K562 (cell line): Measurements from ENCODE around the gene ANKS1B. TPM values are rescaled to one million over a fixed set of nuclear protein-coding genes. Genes with fewer than 3 reads are reported as not detected.

Experiments
- ATAC-seq: fragments of 200-7000 bp; cut with Tn5 transposase; 3 replicates; pipeline ENCODE4 v1.9.1; 2020; ENCODE audit warnings: moderate library complexity
- BruUV-seq: library from RNA; stranded (reverse); fragments of 400-500 nt; replicated peaks from 2 replicates; lab custom pipeline; 2021; lab: Mats Ljungman, UMichigan
- CTCF ChIA-PET: fragments of 300-600 bp; formaldehyde crosslinking; extraction: SDS; loops from one replicate; lab custom pipeline; 2021; ENCODE audit warnings: low intra/inter-chr PET ratio; lab: Yijun Ruan, JAX
- POLR2A ChIA-PET: fragments of 300-600, 350-650 bp; sonication (Branson Sonifier 250); formaldehyde crosslinking; extraction: SDS; loops from one replicate; lab custom pipeline; 2021; ENCODE audit warnings: antibody characterized with exemption, inconsistent platforms; lab: Yijun Ruan, JAX
- DNase-seq, 4 experiments: peaks; one replicate each; pipeline versions ENCODE4 v3.0.0 to v3.0.0-alpha.2; 2011 to 2018; ENCODE audit warnings: low spot score in 3 of 4, mixed read lengths in 3 of 4; ENCODE audit errors: extremely low read depth in 1 of 4
- FAIRE-seq: peaks from 2 replicates; lab custom pipeline; 2011; peaks lifted over from hg19 to GRCh38; lab: Jason Lieb, UNC
- H2AFZ ChIP-seq: 2 replicates; pipeline ENCODE4 v1.6.0; 2011; ENCODE audit warnings: low read depth, low read length, control low read depth, inconsistent platforms
- H3K27ac ChIP-seq: fragments of 200-600 bp; 3 replicates; pipeline ENCODE4 v1.8.0; 2011; ENCODE audit warnings: low read depth, mild to moderate bottlenecking, control low read depth, inconsistent platforms, low read length, moderate library complexity, mixed read lengths; ENCODE audit errors: extremely low read depth
- H3K27me3 ChIP-seq, 2 experiments: fragments of 300-600 bp in 1 of 2; 2 replicates in 1 of 2; 3 replicates in 1 of 2; pipeline versions ENCODE4 v1.6.0 to v1.8.0; 2011; ENCODE audit warnings: inconsistent platforms in 2 of 2, low read length in 2 of 2, mild to moderate bottlenecking in 1 of 2, mixed read lengths in 1 of 2, moderate library complexity in 1 of 2; ENCODE audit not compliant: control insufficient read depth in 2 of 2, insufficient read depth in 2 of 2
- H3K36me3 ChIP-seq: fragments of 300-600 bp; 3 replicates; pipeline ENCODE4 v1.8.0; 2011; ENCODE audit warnings: mild to moderate bottlenecking, low read length, inconsistent platforms; ENCODE audit not compliant: control insufficient read depth, insufficient read depth
- H3K4me1 ChIP-seq, 2 experiments: fragments of 200-600 bp in 1 of 2; replicated peaks in 1 of 2; 2 replicates in 1 of 2; 3 replicates in 1 of 2; pipeline versions ENCODE4 v1.5.1 to v1.8.0; 2011; ENCODE audit warnings: inconsistent platforms in 2 of 2, low read length in 2 of 2, mild to moderate bottlenecking in 1 of 2, mixed read lengths in 1 of 2, moderate library complexity in 1 of 2; ENCODE audit not compliant: control insufficient read depth in 2 of 2, insufficient read depth in 2 of 2
- H3K4me2 ChIP-seq: 2 replicates; pipeline ENCODE4 v1.6.1; 2011; ENCODE audit warnings: low read length, control low read depth, inconsistent platforms, mixed read lengths; ENCODE audit not compliant: insufficient read depth
- H3K4me3 ChIP-seq: fragments of 200-600 bp; sonication (generic), shearing (Covaris generic); 2 replicates; pipeline ENCODE4 v1.5.1; 2016; ENCODE audit warnings: control low read depth, inconsistent platforms
- H3K79me2 ChIP-seq: fragments of 200-600 bp; 3 replicates; pipeline ENCODE4 v1.8.0; 2011; ENCODE audit warnings: low read length, inconsistent platforms; ENCODE audit not compliant: control insufficient read depth, insufficient read depth
- H3K9ac ChIP-seq, 2 experiments: 2 replicates each; pipeline versions ENCODE4 v1.6.0 to v1.6.1; 2011; ENCODE audit warnings: low read depth in 2 of 2, low read length in 2 of 2, control low read depth in 1 of 2, inconsistent platforms in 1 of 2, mild to moderate bottlenecking in 1 of 2, mixed read lengths in 1 of 2; ENCODE audit not compliant: insufficient read depth in 1 of 2
- H3K9me1 ChIP-seq: one replicate; pipeline ENCODE4 v1.6.0; 2011; ENCODE audit warnings: inconsistent platforms, mild to moderate bottlenecking, low read length, moderate library complexity; ENCODE audit not compliant: control insufficient read depth, insufficient read depth
- H3K9me3 ChIP-seq: replicated peaks from 2 replicates; pipeline ENCODE4 v1.5.1; 2011; ENCODE audit warnings: low read depth, low read length, inconsistent platforms; ENCODE audit not compliant: control insufficient read depth, insufficient read depth
- H4K20me1 ChIP-seq: replicated peaks from 2 replicates; pipeline ENCODE4 v1.6.1; 2011; ENCODE audit warnings: low read length, inconsistent platforms, mixed read lengths; ENCODE audit not compliant: control insufficient read depth, insufficient read depth
- FOXM1 ChIP-seq, 2 experiments: fragments of 450-650 bp in 1 of 2; sonication (generic) in 1 of 2; formaldehyde crosslinking in 1 of 2; IDR thresholded peaks; 2 replicates each; pipeline versions ENCODE4 v1.6.1 to v1.9.0; 2017 to 2022; ENCODE audit warnings: low read depth in 2 of 2, mild to moderate bottlenecking in 2 of 2, missing genetic modification reagents in 1 of 2, moderate library complexity in 1 of 2
- FOXP1 ChIP-seq: sonication (generic); formaldehyde crosslinking; IDR thresholded peaks from 2 replicates; pipeline ENCODE4 v1.8.0; 2022; ENCODE audit warnings: mild to moderate bottlenecking, missing genetic modification reagents
- MLX ChIP-seq, 2 experiments: fragments of 450-650 bp in 1 of 2; sonication (generic) in 1 of 2; formaldehyde crosslinking; conservative IDR thresholded peaks; 2 replicates each; pipeline versions ENCODE4 v1.4.0 to v1.8.1; 2020 to 2022; ENCODE audit warnings: mild to moderate bottlenecking in 1 of 2, missing genetic modification reagents in 1 of 2
- PPARD ChIP-seq: fragments of 250-450 bp; sonication (Bioruptor Pico); IDR thresholded peaks from 2 replicates; pipeline ENCODE4 v1.8.0; 2022; ENCODE audit warnings: inconsistent platforms, mild to moderate bottlenecking, moderate library complexity
- ZNF699 ChIP-seq: fragments of 250-450 bp; sonication (Bioruptor Pico); IDR thresholded peaks from 2 replicates; pipeline ENCODE4 v1.8.0; 2021; ENCODE audit warnings: mild to moderate bottlenecking, moderate library complexity; ENCODE audit not compliant: insufficient replicate concordance
- WGBS: fragments of 100-300 bp; shearing (Covaris generic); methylation state at CpG from one replicate; pipeline ENCODE4 v1.1.6; 2016; ENCODE audit warnings: low coverage, mixed read lengths; ENCODE audit not compliant: insufficient coverage; ENCODE audit errors: missing lambda C conversion rate; 5-methylcytosine and 5-hydroxymethylcytosine counted together
- in situ Hi-C: fragments of 300-500 bp; cut with MboI; formaldehyde crosslinking; loops from 4 replicates; pipeline ENCODE4 v1.15.0; 2018; ENCODE audit warnings: inconsistent platforms, mixed read lengths
- intact Hi-C: fragments of 100-400 bp; cut with micrococcal nuclease; formaldehyde crosslinking; loops from 2 replicates; pipeline ENCODE4 v1.14.2; 2022
- polyA plus RNA-seq, 8 experiments: library from polyadenylated mRNA; depleted of rRNA in 4 of 8; stranded (reverse) in 5 of 8; unstranded in 3 of 8; fragments of >200 nt; fragmentation: Nextera tagmentation in 2 of 8; fragmentation: Illumina TruSeq in 1 of 8; extraction: Ambion mirVana in 2 of 8; extraction: Trizol in 1 of 8; gene quantifications; 2 replicates each; pipeline versions ENCODE4 v1.2.1 to v1.2.3, GENCODE V29; 2011 to 2014; ENCODE audit warnings: inconsistent platforms in 1 of 8, missing spikeins in 1 of 8
- total RNA-seq, 7 experiments: library from RNA; depleted of rRNA in 6 of 7; stranded (reverse); fragments of >200 nt in 6 of 7; fragmentation: Illumina TruSeq in 2 of 7; extraction: Trizol in 2 of 7; gene quantifications; 2 replicates each; pipeline versions ENCODE4 v1.2.1 to v1.2.3, GENCODE V29; 2011 to 2021; ENCODE audit warnings: low replicate concordance in 1 of 7
- TF ChIP-seq, protein P1 (sequence below): sonication (generic); formaldehyde crosslinking; IDR thresholded peaks from 2 replicates; pipeline ENCODE4 v1.8.0; 2022; ENCODE audit warnings: mild to moderate bottlenecking, missing genetic modification reagents
- TF ChIP-seq, protein P2 (sequence below), 2 experiments: fragments of 450-650 bp; IDR thresholded peaks; 2 replicates each; pipeline ENCODE4 v1.6.1; 2018; ENCODE audit warnings: mild to moderate bottlenecking in 2 of 2, low read depth in 1 of 2; ENCODE audit not compliant: partially characterized antibody in 2 of 2
- TF ChIP-seq, protein P3 (sequence below): fragments of 450-650 bp; IDR thresholded peaks from 2 replicates; pipeline ENCODE4 v1.6.1; 2016; ENCODE audit warnings: missing biosample characterization, missing genetic modification characterization

ANKS1B gene
- total and polyA plus RNA-seq, 9 of the 15 experiments (the other 6 are each of a cell fraction or from before 2014, with no cell fraction given) = 0.04 to 0.47 (median 0.28) TPM; not detected in 4

- Histone ChIP-seq H4K20me1 (no peaks in the 10 kb centered on the region), H3K4me3 (no peak overlapping the region), H3K27me3 (no peaks in the 10 kb centered on the region), H3K9ac (no peak overlapping the region), H3K79me2 (no peaks in the 10 kb centered on the region), H3K36me3 (no peaks in the 10 kb centered on the region), H2AFZ (no peak overlapping the region), H3K9me1 (no peaks in the 10 kb centered on the region), H3K9me3 (no peaks in the 10 kb centered on the region), H3K27ac (no peak overlapping the region), H3K4me1 (no peaks in the 10 kb centered on the region), H3K4me2 (no peak overlapping the region)
- in situ Hi-C loops = no loop called here
- ChIA-PET CTCF (no interaction called here), POLR2A (no interaction called here)
- FAIRE-seq (no peak), DNase-seq (no peak), ATAC-seq (no peak)
- intact Hi-C loops = loop anchor here (5.0 kb wide), 1 partner anchor 723 kb away; no protein-coding TSS in a partner anchor
- 0% methylated on average over 3 of the region's 3 CpGs for WGBS
- BruUV-seq = no TSS peak
- TF ChIP-seq, protein P1, sequence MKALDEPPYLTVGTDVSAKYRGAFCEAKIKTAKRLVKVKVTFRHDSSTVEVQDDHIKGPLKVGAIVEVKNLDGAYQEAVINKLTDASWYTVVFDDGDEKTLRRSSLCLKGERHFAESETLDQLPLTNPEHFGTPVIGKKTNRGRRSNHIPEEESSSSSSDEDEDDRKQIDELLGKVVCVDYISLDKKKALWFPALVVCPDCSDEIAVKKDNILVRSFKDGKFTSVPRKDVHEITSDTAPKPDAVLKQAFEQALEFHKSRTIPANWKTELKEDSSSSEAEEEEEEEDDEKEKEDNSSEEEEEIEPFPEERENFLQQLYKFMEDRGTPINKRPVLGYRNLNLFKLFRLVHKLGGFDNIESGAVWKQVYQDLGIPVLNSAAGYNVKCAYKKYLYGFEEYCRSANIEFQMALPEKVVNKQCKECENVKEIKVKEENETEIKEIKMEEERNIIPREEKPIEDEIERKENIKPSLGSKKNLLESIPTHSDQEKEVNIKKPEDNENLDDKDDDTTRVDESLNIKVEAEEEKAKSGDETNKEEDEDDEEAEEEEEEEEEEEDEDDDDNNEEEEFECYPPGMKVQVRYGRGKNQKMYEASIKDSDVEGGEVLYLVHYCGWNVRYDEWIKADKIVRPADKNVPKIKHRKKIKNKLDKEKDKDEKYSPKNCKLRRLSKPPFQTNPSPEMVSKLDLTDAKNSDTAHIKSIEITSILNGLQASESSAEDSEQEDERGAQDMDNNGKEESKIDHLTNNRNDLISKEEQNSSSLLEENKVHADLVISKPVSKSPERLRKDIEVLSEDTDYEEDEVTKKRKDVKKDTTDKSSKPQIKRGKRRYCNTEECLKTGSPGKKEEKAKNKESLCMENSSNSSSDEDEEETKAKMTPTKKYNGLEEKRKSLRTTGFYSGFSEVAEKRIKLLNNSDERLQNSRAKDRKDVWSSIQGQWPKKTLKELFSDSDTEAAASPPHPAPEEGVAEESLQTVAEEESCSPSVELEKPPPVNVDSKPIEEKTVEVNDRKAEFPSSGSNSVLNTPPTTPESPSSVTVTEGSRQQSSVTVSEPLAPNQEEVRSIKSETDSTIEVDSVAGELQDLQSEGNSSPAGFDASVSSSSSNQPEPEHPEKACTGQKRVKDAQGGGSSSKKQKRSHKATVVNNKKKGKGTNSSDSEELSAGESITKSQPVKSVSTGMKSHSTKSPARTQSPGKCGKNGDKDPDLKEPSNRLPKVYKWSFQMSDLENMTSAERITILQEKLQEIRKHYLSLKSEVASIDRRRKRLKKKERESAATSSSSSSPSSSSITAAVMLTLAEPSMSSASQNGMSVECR (CRISPR knock-in tag) = no peak
- TF ChIP-seq, protein P2, sequence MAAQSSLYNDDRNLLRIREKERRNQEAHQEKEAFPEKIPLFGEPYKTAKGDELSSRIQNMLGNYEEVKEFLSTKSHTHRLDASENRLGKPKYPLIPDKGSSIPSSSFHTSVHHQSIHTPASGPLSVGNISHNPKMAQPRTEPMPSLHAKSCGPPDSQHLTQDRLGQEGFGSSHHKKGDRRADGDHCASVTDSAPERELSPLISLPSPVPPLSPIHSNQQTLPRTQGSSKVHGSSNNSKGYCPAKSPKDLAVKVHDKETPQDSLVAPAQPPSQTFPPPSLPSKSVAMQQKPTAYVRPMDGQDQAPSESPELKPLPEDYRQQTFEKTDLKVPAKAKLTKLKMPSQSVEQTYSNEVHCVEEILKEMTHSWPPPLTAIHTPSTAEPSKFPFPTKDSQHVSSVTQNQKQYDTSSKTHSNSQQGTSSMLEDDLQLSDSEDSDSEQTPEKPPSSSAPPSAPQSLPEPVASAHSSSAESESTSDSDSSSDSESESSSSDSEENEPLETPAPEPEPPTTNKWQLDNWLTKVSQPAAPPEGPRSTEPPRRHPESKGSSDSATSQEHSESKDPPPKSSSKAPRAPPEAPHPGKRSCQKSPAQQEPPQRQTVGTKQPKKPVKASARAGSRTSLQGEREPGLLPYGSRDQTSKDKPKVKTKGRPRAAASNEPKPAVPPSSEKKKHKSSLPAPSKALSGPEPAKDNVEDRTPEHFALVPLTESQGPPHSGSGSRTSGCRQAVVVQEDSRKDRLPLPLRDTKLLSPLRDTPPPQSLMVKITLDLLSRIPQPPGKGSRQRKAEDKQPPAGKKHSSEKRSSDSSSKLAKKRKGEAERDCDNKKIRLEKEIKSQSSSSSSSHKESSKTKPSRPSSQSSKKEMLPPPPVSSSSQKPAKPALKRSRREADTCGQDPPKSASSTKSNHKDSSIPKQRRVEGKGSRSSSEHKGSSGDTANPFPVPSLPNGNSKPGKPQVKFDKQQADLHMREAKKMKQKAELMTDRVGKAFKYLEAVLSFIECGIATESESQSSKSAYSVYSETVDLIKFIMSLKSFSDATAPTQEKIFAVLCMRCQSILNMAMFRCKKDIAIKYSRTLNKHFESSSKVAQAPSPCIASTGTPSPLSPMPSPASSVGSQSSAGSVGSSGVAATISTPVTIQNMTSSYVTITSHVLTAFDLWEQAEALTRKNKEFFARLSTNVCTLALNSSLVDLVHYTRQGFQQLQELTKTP (IDR thresholded peaks at IDR 0.05; ENCODE audit: low read depth in 1 of 2, partially characterized antibody in 2 of 2) = no peak
- TF ChIP-seq FOXP1 (no peak), PPARD (CRISPR knock-in tag) (no peak), ZNF699 (CRISPR knock-in tag) (no peak), FOXM1 (IDR thresholded peaks at IDR 0.05; ENCODE audit: low read depth) (no peak), FOXM1 (CRISPR knock-in tag; IDR thresholded peaks at IDR 0.05; ENCODE audit: low read depth) (no peak), MLX (CRISPR knock-in tag; conservative IDR thresholded peaks at IDR 0.05) (no peak)
- TF ChIP-seq, protein P3, sequence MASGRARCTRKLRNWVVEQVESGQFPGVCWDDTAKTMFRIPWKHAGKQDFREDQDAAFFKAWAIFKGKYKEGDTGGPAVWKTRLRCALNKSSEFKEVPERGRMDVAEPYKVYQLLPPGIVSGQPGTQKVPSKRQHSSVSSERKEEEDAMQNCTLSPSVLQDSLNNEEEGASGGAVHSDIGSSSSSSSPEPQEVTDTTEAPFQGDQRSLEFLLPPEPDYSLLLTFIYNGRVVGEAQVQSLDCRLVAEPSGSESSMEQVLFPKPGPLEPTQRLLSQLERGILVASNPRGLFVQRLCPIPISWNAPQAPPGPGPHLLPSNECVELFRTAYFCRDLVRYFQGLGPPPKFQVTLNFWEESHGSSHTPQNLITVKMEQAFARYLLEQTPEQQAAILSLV (tag) = no peak
Observed at GRCh38 chr12:99765469-99766114, 219.1 kb downstream of the ANKS1B start.
